ENCODE data around the gene TPM1. TPM values are rescaled to one million over a fixed set of nuclear protein-coding genes. Genes with fewer than 3 reads are reported as not detected.

TPM1 gene
- total and polyA plus RNA-seq, 4 donors: 118 to 469 (median 192) TPM

GRCh38 chr15:62998262-62998890 is 44.2 kb upstream of the TPM1 start:
- no peak for ATAC-seq (ENCODE audit: insufficient read depth, low FRiP score)
- 92 to 98% methylated on average over 6 of the region's 6 CpGs for WGBS, 2 donors
- TF ChIP-seq CTCF (IDR thresholded peaks at IDR 0.05; ENCODE audit: control extremely low read depth, extremely low read depth): no peak

GRCh38 chr15:62999178-62999577 is 43.4 kb upstream of the TPM1 start:
- no peak overlapping the region for H3K9ac ChIP-seq (ENCODE audit: insufficient read depth in 1 of 2, low read length in 2 of 2)
- no peak overlapping the region for H3K4me3 ChIP-seq
- no peak for TF ChIP-seq CTCF (IDR thresholded peaks at IDR 0.05; ENCODE audit: control extremely low read depth, extremely low read depth)
- H3K27ac ChIP-seq (ENCODE audit: low read depth in 1 of 2, low read length in 1 of 2): peak overlapping the region in 1 of 2 donors; percentile 84
- DNase-seq: no peak
- H3K27me3 ChIP-seq (ENCODE audit: control insufficient read depth in 3 of 3, insufficient read depth in 3 of 3, low read length in 2 of 3): no peaks in the 10 kb centered on the region
- peaks cover 0 to 7% (median 0%) of the 10 kb centered on the region in 5 donors for H3K4me1 ChIP-seq (ENCODE audit: control insufficient read depth in 5 of 5, insufficient read depth in 5 of 5, low read length in 5 of 5)
- no peak for ATAC-seq (ENCODE audit: insufficient read depth, low FRiP score)
- no peaks in the 10 kb centered on the region for H3K9me3 ChIP-seq (ENCODE audit: control insufficient read depth in 4 of 4, insufficient read depth in 3 of 4, low read length in 3 of 4)
- no peaks in the 10 kb centered on the region for H3K36me3 ChIP-seq (ENCODE audit: control insufficient read depth in 4 of 4, insufficient read depth in 4 of 4, low read length in 4 of 4)
- 96 to 98% methylated on average over 4 of the region's 4 CpGs for WGBS, 2 donors

More at GRCh38 chr15:62998262-62998890, 44.2 kb upstream of the TPM1 start:
- no peak for DNase-seq
- H3K9me3 ChIP-seq (ENCODE audit: control insufficient read depth in 4 of 4, insufficient read depth in 3 of 4, low read length in 3 of 4): no peaks in the 10 kb centered on the region
- H3K27me3 ChIP-seq (ENCODE audit: control insufficient read depth in 3 of 3, insufficient read depth in 3 of 3, low read length in 2 of 3): no peaks in the 10 kb centered on the region
- H3K4me3 ChIP-seq: no peak overlapping the region
- no peaks in the 10 kb centered on the region for H3K36me3 ChIP-seq (ENCODE audit: control insufficient read depth in 4 of 4, insufficient read depth in 4 of 4, low read length in 4 of 4)
- peaks cover 0 to 7% (median 0%) of the 10 kb centered on the region in 5 donors for H3K4me1 ChIP-seq (ENCODE audit: control insufficient read depth in 5 of 5, insufficient read depth in 5 of 5, low read length in 5 of 5)
- H3K9ac ChIP-seq (ENCODE audit: insufficient read depth in 1 of 2, low read length in 2 of 2): no peak overlapping the region
- peak overlapping the region in 1 of 2 donors; percentile 80 for H3K27ac ChIP-seq (ENCODE audit: low read depth in 1 of 2, low read length in 1 of 2)

- H3K4me1 ChIP-seq (ENCODE audit: control insufficient read depth in 5 of 5, insufficient read depth in 5 of 5, low read length in 5 of 5): peaks cover 0 to 7% (median 0%) of the 10 kb centered on the region in 5 donors
- H3K9ac ChIP-seq (ENCODE audit: insufficient read depth in 1 of 2, low read length in 2 of 2): no peak overlapping the region
- H3K27me3 ChIP-seq (ENCODE audit: control insufficient read depth in 3 of 3, insufficient read depth in 3 of 3, low read length in 2 of 3): no peaks in the 10 kb centered on the region
- no peak overlapping the region for H3K4me3 ChIP-seq
- DNase-seq: no peak
- WGBS, 2 donors: 77 to 82% methylated on average over 12 of the region's 12 CpGs
- no peak for ATAC-seq (ENCODE audit: insufficient read depth, low FRiP score)
- H3K36me3 ChIP-seq (ENCODE audit: control insufficient read depth in 4 of 4, insufficient read depth in 4 of 4, low read length in 4 of 4): no peaks in the 10 kb centered on the region
- H3K9me3 ChIP-seq (ENCODE audit: control insufficient read depth in 4 of 4, insufficient read depth in 3 of 4, low read length in 3 of 4): no peaks in the 10 kb centered on the region
- H3K27ac ChIP-seq (ENCODE audit: low read depth in 1 of 2, low read length in 1 of 2): peak overlapping the region in 1 of 2 donors; percentile 84
- TF ChIP-seq CTCF (IDR thresholded peaks at IDR 0.05; ENCODE audit: control extremely low read depth, extremely low read depth): no peak
Observed at GRCh38 chr15:62999923-63000561, 42.5 kb upstream of the TPM1 start.

All from lung (tissue), 12 donors.